Astrocyte of the spinal cord (primary cell): ENCODE measurements around the gene ALKBH7.
"Not testable (repeated sequence)": the region's sequence is repeated elsewhere in the genome, so short reads cannot be mapped to it uniquely, and the experiment has no call there.

ENCODE experiments used
- DNase-seq: peaks from one replicate; pipeline ENCODE4 v3.0.0; 2011; ENCODE audit warnings: low read depth, low spot score
- H3K4me3 ChIP-seq: 2 replicates; pipeline ENCODE4 v1.5.1; 2011; ENCODE audit warnings: low read depth, mild to moderate bottlenecking, low read length, moderate library complexity
- CTCF ChIP-seq: IDR thresholded peaks from 2 replicates; pipeline ENCODE4 v1.5.1; 2012; ENCODE audit warnings: low read depth, mild to moderate bottlenecking, low read length, inconsistent platforms
- in situ Hi-C: cut with HindIII; loops from 2 replicates; pipeline ENCODE4 v1.10.0; 2017; ENCODE audit warnings: low sequenced_read_pairs

ALKBH7 gene

GRCh38 chr19:6387372-6387771, 14.8 kb downstream of the ALKBH7 start:
- H3K4me3 ChIP-seq = no peak overlapping the region
- TF ChIP-seq CTCF = no peak
- DNase-seq = no peak
- in situ Hi-C loops = no loop called here

- H3K4me3 ChIP-seq = peak overlapping the region; percentile 74
- in situ Hi-C loops = no loop called here
- DNase-seq = no peak
- TF ChIP-seq CTCF = no peak
Observed at GRCh38 chr19:6392221-6393073, 19.9 kb downstream of the ALKBH7 start.

- in situ Hi-C loops = no loop called here
- peak; percentile 97 for DNase-seq
Observed at GRCh38 chr19:6393074-6393982, 20.7 kb downstream of the ALKBH7 start, which contains the start of gene GTF2F1. TSS of gene GTF2F1 (minus strand) at chr19:6393164. CDS start at chr19:6392995, 169 bp downstream.

GRCh38 chr19:6393983-6394412, 21.4 kb downstream of the ALKBH7 start:
- no peak for DNase-seq
- in situ Hi-C loops = no loop called here
- no peak for TF ChIP-seq CTCF
- H3K4me3 ChIP-seq = peak overlapping the region; percentile 74

More at GRCh38 chr19:6393074-6393982, 20.7 kb downstream of the ALKBH7 start, which contains the start of gene GTF2F1:
- H3K4me3 ChIP-seq = peak within 1 kb of the TSS; percentile 74
- TF ChIP-seq CTCF = peak; percentile 8

GRCh38 chr19:6394831-6395230, 22.2 kb downstream of the ALKBH7 start:
- TF ChIP-seq CTCF = no peak
- DNase-seq = no peak
- in situ Hi-C loops = no loop called here
- no peak overlapping the region for H3K4me3 ChIP-seq

GRCh38 chr19:6396305-6396704, 23.7 kb downstream of the ALKBH7 start:
- no peak overlapping the region for H3K4me3 ChIP-seq
- in situ Hi-C loops = no loop called here
- no peak for DNase-seq
- no peak for TF ChIP-seq CTCF

GRCh38 chr19:6400062-6400944, 27.7 kb downstream of the ALKBH7 start:
- DNase-seq, H3K4me3 ChIP-seq, in situ Hi-C loops: not testable (repeated sequence)
